Gastroesophageal sphincter (tissue), 3 donors: ENCODE measurements around the gene ANK2.

Experiments used
- CTCF ChIP-seq, 4 experiments: fragments of 200-600 bp in 2 of 4; fragments of 450-650 bp in 2 of 4; sonication (generic) in 1 of 4; IDR thresholded peaks; one replicate each; pipeline ENCODE4 v1.5.1; 2017 to 2019; ENCODE audit warnings: antibody characterized with exemption in 4 of 4, mild to moderate bottlenecking in 2 of 4, moderate library complexity in 2 of 4
- EP300 ChIP-seq: sonication (generic); formaldehyde crosslinking; IDR thresholded peaks from one replicate; pipeline ENCODE4 v1.6.1; 2017; ENCODE audit warnings: antibody characterized with exemption, mild to moderate bottlenecking
- POLR2A ChIP-seq, 2 donors: fragments of 450-650 bp; IDR thresholded peaks; one replicate each; pipeline ENCODE4 v1.6.1; 2017; ENCODE audit warnings: antibody characterized with exemption in 2 of 2, mild to moderate bottlenecking in 2 of 2, moderate library complexity in 1 of 2
- POLR2AphosphoS5 ChIP-seq: sonication (generic); formaldehyde crosslinking; IDR thresholded peaks from one replicate; pipeline ENCODE4 v1.6.1; 2017; ENCODE audit warnings: antibody characterized with exemption

- TF ChIP-seq CTCF (IDR thresholded peaks at IDR 0.05), result no peak
- no peak for TF ChIP-seq POLR2A (IDR thresholded peaks at IDR 0.05)
- no peak for TF ChIP-seq EP300
- TF ChIP-seq POLR2AphosphoS5, result no peak
Observed at GRCh38 chr4:113116414-113117357, 67.2 kb downstream of the ANK2 start.
